Amygdala (tissue), 56 donors: ENCODE measurements around the gene NDUFC1.
"Not testable (repeated sequence)": the region's sequence is repeated elsewhere in the genome, so short reads cannot be mapped to it uniquely, and the experiment has no call there.

ENCODE experiments used
- DNase-seq, 56 donors: peaks; one replicate each; lab custom pipeline; 2025; lab: John Stamatoyannopoulos, UW

NDUFC1 gene

GRCh38 chr4:139301821-139302611 lies at the start of gene NDUFC1:
Gene NDUFC1, minus strand, starts transcription at chr4:139302477. Its CDS starts 6,679 bp downstream, at chr4:139295798.
- DNase-seq: peak in 34 of 56 donors; percentile 28 to 70 (median 47)

GRCh38 chr4:139337612-139338011 lies 35.3 kb upstream of the NDUFC1 start:
- no peak for DNase-seq

- DNase-seq: no peak
Measured at GRCh38 chr4:139333046-139333445, 30.8 kb upstream of the NDUFC1 start.

- DNase-seq: no peak
Measured at GRCh38 chr4:139331185-139331584, 28.9 kb upstream of the NDUFC1 start.

GRCh38 chr4:139330283-139330682 lies 28.0 kb upstream of the NDUFC1 start:
- peak in 3 of 56 donors; percentile 5 to 29 (median 13) for DNase-seq

GRCh38 chr4:139329665-139330200 lies 27.5 kb upstream of the NDUFC1 start:
- no peak for DNase-seq

- DNase-seq: no peak
Measured at GRCh38 chr4:139324620-139325019, 22.3 kb upstream of the NDUFC1 start.

- not testable (repeated sequence) for DNase-seq
Measured at GRCh38 chr4:139322541-139322940, 20.3 kb upstream of the NDUFC1 start.

- DNase-seq: not testable (repeated sequence)
Measured at GRCh38 chr4:139322070-139322469, 19.8 kb upstream of the NDUFC1 start.

- DNase-seq: no peak
Measured at GRCh38 chr4:139319571-139319970, 17.3 kb upstream of the NDUFC1 start.

GRCh38 chr4:139317635-139318034 lies 15.4 kb upstream of the NDUFC1 start:
- no peak for DNase-seq

GRCh38 chr4:139316733-139317132 lies 14.5 kb upstream of the NDUFC1 start:
- DNase-seq: no peak

- no peak for DNase-seq
Measured at GRCh38 chr4:139315221-139315675, 13.0 kb upstream of the NDUFC1 start.

- no peak for DNase-seq
Measured at GRCh38 chr4:139314047-139314800, 11.9 kb upstream of the NDUFC1 start.

- not testable (repeated sequence) for DNase-seq
Measured at GRCh38 chr4:139313414-139313813, 11.1 kb upstream of the NDUFC1 start.

- no peak for DNase-seq
Measured at GRCh38 chr4:139312552-139313332, 10.5 kb upstream of the NDUFC1 start.

- no peak for DNase-seq
Measured at GRCh38 chr4:139311909-139312308, 9.6 kb upstream of the NDUFC1 start.

GRCh38 chr4:139304920-139305319 lies 2.6 kb upstream of the NDUFC1 start:
- no peak for DNase-seq

GRCh38 chr4:139301113-139301820 lies 1.0 kb downstream of the NDUFC1 start, which contains the start of gene NAA15:
Gene NAA15, plus strand, starts transcription at chr4:139301505. Its CDS starts 273 bp downstream, at chr4:139301778.
- DNase-seq: peak; percentile 86 to 99 (median 95)
